ENCODE results near the gene VSIR.

VSIR gene

DNA sequence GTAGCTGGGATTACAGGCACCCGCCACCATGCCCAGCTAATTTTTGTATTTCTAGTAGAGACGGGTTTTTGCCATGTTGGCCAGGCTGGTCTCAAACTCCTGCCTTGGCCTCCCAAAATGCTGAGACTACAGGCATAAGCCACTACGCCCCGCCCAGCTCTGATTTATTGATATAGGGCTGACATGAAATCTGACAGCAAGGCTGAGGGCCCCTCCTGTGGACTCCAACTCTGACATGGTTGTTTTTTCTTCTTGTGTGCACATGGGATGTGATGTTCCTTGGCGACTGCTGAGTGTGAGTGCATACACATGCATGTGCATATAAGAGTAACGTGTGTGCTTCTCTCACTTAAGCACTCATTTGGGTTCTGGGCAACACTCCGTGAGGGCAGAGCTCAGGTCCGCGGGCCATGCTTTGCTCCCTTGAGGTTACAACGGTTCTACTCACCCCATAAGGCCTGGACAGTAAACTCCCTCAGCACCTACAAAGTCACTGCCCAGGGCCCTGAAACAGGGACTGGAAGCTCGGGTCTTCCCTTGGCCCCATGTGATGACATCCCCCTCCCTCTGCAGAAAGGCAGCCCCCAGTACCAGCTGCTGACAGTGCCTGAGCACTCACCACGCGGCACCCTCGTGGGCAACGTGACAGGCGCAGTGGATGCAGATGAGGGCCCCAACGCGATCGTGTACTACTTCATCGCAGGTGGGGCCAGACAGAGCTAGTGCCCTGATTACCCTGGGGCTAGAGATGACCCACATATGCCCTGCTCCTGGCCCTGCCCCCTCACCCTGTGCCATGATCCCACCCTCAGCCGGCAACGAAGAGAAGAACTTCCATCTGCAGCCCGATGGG is 33.6 kb upstream of the VSIR start:
- no peak for DNase-seq (ENCODE audit: low read depth)

DNA sequence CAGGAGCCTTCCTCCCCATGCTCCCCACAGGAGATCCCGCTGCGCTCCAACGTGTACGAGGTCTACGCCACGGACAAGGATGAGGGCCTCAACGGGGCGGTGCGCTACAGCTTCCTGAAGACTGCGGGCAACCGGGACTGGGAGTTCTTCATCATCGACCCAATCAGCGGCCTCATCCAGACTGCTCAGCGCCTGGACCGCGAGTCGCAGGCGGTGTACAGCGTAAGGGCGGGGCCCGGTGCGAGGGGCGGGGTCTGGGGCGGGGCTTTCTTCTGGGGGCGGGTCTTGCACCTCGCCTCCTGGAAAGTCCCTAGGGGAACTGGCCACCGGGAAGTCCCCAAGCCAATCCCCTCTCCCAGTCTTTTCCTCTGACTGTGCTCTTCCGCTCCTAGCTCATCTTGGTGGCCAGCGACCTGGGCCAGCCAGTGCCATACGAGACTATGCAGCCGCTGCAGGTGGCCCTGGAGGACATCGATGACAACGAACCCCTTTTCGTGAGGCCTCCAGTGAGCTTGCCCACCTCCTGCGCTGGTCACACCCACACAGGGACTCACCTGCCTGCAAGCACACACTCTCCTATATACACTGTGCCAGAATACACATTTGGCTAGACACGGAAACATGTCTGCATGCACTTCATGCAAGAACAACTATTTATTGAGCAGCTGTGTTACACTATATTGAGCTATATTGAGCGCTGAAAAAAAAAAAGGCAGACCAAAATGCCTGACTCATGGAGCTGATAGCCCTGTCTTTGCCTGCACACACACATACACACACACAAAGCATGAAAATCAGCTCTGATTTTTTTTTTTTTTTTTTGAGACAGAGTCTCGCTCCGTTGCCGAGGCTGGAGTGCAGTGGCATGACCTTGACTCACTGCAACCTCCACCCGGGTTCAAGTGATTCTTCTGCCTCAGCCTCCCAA is 32.7 kb upstream of the VSIR start:
- DNase-seq (ENCODE audit: low read depth): no peak

DNA sequence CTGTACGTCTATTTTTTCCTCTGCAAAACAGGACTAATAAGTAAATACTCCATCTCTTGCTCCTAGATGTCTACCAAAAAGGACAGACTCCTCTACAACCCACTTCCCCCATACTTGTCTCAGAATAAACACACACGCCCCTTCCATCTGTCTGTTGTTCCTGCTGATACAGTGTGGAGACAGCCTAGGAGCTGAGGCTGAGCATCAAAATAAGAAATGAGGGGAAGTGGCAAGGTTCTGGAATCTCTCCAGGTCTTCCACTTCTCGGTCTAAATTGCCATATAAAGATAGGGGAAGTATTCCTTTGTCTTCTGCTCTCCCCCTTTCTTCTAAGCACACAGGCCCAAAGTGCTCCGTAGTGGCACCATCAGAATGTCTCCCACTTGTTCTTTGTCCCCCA is 30.8 kb upstream of the VSIR start:
- DNase-seq (ENCODE audit: low read depth): no peak

DNA sequence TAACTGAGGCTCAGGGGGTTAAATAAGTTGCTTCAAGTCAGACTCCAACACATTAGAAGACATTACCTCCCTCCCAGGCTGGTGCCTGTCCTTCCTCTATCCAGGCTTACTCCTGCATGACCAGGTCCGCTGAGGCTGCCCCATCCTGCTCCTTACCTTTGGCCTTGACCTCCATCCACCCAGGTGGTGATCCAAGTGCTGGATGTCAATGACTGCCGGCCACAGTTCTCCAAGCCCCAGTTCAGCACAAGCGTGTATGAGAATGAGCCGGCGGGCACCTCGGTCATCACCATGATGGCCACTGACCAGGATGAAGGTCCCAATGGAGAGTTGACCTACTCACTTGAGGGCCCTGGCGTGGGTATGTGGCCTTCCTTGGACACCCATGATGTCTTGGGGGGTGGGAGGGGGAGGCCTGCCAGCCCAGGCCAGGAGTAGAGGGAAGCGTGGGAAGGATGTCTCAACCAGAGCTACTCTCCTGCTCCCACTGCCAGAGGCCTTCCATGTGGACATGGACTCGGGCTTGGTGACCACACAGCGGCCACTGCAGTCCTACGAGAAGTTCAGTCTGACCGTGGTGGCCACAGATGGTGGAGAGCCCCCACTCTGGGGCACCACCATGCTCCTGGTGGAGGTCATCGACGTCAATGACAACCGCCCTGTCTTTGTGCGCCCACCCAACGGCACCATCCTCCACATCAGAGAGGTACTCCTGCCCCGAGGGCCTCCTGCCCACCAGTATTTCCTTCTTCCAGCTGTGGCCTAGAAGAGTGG is 29.6 kb upstream of the VSIR start:
- DNase-seq (ENCODE audit: low read depth): no peak

DNA sequence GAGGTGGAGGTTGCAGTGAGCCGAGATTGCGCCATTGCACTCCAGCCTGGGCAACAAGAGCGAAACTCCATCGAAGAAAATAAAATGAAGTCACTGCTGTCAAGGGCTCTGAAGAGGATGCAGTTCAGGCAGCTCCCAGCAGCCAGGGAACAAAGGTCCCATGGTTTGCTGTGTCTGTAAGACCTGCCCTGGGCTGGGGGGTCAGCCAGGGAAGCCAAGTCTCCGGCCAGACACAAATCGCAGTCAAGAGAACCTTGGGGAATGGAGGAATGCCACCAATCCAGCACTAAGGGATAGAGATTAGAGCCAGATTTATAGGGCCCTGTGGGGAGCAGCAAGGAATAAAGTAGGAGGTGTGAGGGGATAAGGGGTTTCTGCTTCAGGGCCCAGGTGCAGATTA is 28.9 kb upstream of the VSIR start:
- no peak for DNase-seq (ENCODE audit: low read depth)

DNA sequence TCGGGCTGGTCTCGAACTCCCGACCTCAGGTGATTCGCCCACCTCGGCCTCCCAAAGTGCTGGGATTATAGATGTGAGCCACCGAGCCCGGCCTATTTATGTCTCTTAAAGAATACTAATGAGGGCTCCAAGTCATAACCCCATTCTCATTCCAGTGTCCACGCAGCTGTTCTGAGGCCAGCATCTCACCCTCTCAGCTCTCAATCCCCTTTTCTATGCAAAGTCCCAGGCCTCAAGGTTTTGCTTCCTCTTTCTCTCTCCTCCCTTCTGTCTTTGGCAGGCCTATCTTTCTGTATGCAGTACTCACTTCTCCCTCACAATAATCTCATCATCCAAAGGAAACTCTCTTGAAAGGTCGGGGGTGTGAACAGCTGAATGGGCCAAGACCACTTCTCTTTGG is 28.0 kb upstream of the VSIR start:
- no peak for DNase-seq (ENCODE audit: low read depth)

DNA sequence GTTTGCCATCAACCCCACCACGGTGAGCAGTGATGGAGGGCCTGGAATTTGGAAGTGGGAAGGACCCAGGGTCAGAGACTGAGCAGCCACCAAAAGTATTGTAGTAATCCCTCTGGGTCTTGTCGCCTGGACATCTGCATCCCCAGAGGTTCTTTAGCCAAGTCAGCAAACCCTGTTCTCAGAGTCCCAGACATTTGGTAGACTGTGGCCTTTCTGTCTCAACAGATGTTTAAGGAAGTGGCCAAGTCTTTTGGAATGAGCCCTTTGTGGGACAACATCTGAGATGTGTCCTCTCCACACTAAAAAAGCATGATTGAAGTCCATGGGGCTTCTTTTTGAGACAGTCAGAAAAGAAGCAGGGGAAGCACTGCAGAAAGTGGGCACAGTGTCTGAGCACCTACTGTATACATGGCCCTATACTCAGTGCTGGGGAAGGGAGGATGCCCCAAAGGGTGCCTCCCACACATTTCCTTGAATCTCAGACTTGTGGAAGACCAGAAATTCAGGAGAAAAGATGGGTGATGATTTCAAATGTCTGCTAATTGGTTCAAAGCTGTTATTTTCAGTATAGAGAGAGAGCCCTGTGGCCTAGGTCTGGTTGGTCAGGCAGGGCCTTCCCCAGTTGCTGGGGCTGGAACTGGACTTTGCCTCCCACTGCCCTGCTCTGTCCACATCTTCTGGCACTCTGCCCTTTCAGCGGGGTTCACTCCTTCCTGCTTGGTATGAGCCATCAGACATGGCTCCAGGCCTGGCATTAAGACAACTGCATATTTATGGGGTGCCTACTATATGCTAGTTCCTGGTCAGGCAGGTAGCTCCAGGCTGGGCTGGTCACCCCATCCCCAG is 26.5 kb upstream of the VSIR start:
- DNase-seq (ENCODE audit: low read depth): no peak

DNA sequence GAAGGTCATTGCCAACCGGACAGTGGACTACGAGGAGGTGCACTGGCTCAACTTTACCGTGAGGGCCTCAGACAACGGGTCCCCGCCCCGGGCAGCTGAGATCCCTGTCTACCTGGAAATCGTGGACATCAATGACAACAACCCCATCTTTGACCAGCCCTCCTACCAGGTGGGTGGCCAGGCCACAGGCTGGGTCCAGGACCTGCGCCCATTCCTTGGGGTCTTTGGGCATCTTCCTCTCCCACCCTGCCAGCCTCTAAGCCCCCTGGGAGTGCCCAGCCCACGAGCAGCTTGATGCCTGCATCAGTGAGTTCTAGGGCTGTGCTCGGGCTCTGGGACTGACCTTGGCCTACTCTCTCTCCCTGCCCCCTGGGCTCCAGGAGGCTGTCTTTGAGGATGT is 25.8 kb upstream of the VSIR start:
- DNase-seq (ENCODE audit: low read depth): no peak

DNA sequence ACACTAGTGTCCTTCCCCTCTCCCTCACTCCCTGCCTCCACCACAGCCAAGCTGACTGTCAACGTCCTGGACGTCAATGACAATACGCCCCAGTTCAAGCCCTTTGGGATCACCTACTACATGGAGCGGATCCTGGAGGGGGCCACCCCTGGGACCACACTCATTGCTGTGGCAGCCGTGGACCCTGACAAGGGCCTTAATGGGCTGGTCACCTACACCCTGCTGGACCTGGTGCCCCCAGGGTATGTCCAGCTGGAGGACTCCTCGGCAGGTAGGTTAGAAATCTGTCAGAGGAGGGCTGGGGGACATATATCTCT is 24.9 kb upstream of the VSIR start:
- DNase-seq (ENCODE audit: low read depth): no peak

DNA sequence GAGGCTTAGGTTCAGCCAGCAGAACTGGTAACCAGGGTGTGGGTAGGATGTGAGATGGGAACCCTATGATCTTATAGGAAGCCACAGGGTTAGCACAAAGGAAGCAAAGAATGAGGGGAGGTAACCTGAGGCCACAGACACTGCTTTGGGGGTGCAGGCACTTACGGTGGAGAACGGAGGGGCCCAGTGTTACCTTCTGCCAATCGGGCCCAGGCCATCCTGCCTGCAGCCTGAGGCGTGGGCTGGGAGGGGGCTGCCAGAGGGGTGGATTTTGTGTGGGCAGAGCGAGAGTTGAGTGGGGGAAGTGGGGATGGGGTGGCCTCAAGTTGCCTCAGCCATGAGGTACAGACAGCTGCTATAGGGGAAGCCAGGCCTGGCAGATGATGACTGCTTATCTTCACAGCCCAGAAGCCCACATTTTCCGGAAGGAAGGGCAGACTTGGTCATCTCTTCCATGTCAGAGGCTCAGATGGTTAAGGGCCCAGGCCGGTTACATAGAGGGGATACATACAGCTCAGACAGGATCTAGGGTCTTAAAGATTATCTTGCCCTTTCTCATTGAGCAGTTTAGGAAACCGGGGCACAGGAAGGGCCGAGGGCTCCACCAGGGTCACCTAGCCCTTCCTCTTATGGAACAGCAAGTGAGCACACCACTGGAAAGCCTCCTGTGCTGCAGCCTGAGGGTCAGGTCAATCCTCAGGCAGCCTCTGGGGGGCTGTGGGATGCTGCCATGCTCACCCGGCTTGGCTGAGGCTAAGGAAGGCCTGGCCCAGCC is 24.4 kb upstream of the VSIR start:
- no peak for DNase-seq (ENCODE audit: low read depth)

DNA sequence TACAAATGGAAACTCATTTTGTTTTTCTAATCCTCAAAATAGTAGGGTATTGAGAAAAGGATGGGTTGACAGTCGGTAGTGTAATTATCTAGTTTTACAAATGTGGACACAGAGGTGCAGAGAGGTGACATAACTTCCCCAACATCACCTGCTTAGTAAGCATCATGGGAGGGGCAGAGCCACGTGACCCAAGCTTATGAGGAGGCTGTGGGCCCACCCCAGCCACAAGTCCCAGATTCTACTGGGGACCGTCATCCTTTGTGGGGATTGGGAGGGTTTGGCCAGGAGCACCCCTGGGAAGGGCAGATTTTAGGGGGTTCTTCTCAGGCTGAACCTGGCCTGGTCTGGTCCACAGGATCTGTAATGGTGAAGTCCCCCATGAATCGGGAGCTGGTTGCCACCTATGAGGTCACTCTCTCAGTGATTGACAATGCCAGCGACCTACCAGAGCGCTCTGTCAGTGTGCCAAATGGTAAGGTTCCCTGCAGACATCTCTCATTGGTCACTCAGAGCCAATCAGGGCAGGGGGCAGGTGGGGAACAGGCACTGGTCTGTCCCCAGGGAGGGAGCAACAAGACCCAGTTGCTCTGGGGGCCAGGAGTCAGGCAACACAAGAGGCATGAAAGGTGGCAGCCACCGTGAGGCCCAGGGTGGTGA is 23.6 kb upstream of the VSIR start:
- DNase-seq (ENCODE audit: low read depth): no peak

DNA sequence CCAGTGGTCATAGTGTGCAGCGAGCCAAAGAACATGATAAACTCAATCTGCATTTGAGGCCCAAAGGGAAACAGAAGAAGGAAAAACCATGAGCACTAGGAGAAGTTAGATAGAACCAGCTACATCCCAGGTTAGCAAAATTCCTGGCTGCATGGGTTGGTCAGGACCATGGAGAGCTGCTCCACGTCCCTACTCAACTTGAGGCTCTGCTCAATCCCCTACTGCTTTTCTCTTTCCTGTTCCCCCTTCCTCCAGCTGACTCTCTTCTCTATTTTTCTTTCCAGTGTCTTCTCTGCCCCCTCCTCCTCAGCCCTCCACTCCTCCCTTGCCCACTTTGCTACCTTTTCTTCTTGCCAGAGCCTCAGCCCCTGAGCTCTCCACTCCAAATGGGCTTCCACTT is 21.9 kb upstream of the VSIR start:
- no peak for DNase-seq (ENCODE audit: low read depth)

DNA sequence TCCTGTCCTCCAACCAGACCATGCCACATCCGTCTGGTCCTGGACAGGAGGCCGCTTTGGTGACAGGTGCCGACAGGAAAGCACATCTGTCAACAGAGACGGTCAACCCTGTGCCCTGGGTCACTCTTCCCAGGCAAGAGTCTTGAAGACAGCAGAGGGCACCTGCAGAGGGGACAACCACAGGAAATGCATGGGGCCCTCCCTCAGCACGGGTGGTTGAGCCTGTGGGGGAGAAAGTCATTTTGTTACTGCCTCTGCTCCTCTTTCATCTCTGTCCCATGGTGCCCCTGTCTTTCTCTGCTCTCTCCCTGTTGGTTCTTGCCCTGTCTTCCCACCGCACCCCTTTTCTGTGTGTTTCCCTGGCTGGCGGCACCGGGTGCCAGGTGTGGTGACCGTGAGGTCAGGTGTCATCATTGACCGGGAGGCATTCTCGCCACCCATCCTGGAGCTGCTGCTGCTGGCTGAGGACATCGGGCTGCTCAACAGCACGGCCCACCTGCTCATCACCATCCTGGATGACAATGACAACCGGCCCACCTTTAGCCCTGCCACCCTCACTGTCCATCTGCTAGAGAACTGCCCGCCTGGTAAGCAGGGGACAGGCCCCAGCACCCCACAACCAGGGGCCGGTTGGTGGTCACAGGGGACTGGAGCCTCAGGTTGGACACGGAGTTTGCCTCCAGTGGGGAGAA is 17.6 kb upstream of the VSIR start:
- DNase-seq (ENCODE audit: low read depth): no peak

DNA sequence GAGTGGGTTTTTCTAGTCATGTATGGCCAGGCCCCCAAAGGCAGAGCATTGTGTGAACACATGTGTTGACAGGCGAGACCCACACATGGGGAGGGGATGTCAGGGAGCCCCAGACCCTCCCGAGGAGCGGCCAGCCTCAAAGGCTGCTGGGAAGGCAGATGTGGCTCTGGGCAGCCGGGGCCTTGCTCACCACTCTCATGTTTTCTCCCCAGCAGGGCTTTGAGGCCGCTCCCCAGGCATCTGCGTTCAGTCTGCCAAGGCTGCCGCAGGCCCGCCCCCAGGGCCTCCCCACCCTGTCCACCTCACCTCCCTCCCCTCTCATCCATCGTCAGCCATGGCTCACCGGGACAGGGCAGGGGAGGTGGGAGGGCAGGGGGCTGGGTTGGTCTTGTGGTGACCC is 16.6 kb upstream of the VSIR start:
- no peak for DNase-seq (ENCODE audit: low read depth)

DNA sequence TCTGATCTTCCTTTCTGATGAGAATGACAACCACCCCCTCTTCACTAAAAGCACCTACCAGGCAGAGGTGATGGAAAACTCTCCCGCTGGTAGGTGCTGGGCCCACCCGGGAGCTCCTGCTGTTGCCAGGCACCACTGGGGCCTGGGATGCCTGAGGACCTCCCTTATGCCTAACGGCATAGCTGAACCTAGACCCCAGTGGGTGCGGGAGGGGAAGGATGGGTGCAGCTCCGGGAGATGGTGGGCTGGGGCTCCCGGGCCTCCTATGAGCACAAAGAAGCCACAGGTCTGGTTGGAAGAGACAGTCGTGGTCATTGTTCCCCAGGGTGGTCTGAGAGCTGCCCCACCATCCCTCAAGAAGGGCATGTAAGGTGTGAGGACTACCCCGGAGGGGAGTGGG is 15.6 kb upstream of the VSIR start:
- no peak for DNase-seq (ENCODE audit: low read depth)

DNA sequence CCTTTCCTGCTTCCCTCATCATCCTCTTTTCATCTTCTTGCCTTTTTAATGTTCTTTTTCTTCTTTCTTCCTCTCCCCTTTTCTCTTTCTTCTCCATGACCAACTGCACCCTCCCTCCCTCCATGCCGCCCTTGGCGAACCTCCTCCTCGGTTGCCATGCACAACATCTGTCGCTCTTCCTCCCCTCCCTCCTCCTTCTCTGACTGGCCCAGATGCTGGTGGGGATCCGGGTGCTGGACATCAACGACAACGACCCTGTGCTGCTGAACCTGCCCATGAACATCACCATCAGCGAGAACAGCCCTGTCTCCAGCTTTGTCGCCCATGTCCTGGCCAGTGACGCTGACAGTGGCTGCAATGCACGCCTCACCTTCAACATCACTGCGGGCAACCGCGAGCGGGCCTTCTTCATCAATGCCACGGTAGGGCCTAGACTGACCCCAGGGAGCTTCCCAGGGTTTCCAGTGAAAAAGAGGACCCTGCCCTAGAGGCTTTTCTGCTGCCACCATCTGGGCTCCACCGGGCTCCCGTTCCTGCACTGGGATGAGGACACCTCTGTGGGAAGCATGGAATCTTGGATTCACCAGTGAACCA is 11.5 kb upstream of the VSIR start:
- DNase-seq (ENCODE audit: low read depth): no peak

DNA sequence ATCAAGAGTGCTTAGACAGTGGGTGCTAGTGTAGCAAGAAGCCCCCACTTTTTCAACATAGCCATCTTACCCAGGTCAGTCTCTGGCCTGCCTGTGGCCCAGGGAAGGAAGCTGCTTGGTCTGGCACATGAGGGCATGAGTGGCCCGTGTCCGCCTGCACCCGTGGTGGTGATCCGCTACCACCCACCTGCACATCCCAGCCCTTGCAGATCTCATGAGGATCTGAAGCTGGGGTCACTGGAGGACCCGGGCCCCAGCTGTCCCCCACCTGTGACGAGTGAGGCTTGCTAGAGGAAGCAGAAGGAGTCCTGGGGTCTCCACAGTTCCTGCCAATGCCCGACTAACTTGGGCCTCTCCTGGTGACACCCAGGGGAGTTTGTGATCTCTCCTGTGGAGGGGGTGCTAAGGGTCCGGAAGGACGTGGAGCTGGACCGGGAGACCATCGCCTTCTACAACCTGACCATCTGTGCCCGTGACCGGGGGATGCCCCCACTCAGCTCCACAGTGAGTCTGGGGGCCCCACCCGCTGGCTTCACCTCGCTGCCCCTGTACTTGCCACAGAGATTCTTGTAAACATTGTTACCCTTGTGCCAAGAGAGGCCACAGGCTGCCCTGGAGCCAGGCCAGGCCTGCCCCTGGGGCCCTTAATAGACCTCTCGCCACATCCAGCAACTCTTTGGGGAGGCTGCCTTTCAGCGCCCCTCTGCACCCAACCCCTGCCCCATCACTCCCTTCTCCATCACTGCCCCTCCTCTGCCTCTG is 10.8 kb upstream of the VSIR start:
- DNase-seq (ENCODE audit: low read depth): no peak

DNA sequence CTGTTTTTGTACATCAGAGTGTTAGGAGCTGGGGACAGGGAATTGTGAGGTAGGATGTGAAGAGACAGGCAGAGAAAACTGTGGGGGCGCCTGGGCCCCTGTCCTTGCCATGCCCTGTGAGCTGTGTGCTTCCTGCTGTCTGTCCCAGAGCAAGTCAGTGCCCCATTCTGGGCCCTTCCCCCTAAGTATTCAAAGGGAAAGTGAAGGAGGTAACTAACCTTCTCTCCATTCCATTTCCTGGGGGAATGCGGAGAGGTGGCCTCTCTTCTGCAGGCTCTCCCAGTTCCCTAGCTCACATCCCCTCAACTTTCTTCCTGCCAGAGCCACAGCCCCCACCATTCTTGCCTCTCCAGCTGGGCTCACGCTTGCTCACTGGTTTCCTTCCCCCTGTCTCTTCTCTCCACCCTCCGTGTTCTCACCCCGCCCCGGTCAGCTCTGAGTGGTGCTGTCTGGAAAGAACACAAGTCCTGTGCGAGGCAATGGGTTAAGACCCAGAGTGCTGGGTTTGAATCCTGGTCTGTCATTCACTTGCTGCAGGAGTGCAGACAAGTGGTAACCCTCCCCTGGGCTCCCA is 9.7 kb upstream of the VSIR start:
- no peak for DNase-seq (ENCODE audit: low read depth)
